LNCAP (cell line): ENCODE measurements around the gene UROC1.

ENCODE experiments used
- TF ChIP-seq, protein P1 (sequence below): fragments of 450-650 bp; IDR thresholded peaks from 2 replicates; pipeline ENCODE4 v1.5.1; 2017; ENCODE audit warnings: mild to moderate bottlenecking

UROC1 gene

GRCh38 chr3:126452213-126452612, 65.4 kb downstream of the UROC1 start:
- TF ChIP-seq, protein P1, sequence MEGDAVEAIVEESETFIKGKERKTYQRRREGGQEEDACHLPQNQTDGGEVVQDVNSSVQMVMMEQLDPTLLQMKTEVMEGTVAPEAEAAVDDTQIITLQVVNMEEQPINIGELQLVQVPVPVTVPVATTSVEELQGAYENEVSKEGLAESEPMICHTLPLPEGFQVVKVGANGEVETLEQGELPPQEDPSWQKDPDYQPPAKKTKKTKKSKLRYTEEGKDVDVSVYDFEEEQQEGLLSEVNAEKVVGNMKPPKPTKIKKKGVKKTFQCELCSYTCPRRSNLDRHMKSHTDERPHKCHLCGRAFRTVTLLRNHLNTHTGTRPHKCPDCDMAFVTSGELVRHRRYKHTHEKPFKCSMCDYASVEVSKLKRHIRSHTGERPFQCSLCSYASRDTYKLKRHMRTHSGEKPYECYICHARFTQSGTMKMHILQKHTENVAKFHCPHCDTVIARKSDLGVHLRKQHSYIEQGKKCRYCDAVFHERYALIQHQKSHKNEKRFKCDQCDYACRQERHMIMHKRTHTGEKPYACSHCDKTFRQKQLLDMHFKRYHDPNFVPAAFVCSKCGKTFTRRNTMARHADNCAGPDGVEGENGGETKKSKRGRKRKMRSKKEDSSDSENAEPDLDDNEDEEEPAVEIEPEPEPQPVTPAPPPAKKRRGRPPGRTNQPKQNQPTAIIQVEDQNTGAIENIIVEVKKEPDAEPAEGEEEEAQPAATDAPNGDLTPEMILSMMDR = no peak

DNA sequence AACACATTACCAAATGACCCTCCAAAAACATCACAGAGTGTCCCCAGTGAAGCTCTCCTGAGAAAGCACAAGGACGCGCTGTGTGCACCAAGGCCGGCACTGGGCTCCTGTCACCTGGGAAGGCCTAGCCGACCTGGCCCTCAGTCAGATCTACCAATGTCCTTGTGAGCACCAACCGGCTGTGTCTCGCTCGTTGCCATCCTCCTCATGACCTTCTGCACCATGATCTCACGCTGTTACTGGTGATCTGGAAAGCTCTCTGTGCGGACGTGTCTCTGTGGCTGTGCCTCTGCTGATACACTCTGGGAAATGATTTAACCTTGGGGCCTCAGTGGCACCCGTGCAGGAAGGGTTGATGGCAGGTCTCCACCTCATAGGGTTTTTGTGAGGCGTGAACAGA, 66.1 kb downstream of the UROC1 start:
- TF ChIP-seq, protein P1 = no peak

DNA sequence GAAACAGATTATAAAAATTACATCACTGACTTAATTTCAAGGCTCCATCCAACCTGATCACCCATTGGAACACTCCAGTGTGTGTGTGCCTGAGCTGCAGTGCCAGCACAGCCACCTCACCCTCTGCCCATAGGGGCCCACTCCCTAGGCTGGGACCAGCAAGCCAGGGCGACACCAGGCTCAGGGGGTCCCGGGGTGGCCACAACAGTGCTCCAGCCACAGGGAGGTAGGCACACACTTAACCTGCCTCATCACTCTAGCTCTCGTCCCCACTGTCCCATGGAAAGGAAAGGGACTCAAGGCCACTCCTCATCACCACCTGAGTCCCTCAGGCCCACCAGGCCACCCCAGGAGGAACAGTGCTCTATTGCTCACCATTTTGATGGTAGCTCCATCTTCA, 66.8 kb downstream of the UROC1 start:
- TF ChIP-seq, protein P1 = no peak

GRCh38 chr3:126450219-126450618, 67.4 kb downstream of the UROC1 start:
- TF ChIP-seq, protein P1 = no peak

DNA sequence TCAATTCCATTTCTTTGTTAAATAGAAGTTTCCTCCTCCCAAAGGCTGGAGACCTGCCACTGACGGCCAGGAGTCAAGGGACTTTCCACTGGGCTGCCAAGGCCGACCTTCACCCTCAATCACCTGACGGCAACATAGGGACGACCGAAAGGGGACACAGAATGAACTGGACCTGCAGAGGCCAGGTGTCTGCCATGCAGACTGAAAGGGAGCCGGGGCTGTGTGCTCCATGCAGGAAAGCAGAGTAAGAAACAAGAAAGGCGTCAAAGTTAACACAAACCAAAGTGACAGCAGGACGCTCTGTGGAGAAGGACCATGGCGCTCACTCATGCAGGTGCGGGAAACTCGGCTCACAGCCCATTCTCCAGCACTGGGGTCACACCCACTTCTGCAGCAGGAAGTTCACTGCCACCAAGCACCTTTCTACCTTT, 67.9 kb downstream of the UROC1 start:
- TF ChIP-seq, protein P1 = no peak

DNA sequence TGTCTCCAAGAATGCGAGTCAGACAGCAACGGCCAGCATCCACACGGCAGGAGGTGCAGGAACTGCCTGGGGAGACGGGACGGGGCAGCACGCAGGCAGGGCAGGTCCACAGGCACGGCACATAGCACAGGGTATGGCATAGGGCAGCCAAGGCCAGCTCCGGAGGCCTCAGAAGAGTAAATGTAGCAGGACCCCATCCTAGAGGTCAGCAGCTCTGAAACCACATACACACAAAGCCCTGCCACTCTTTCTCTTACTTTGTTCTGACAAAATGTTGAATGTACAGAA, 68.7 kb downstream of the UROC1 start:
- TF ChIP-seq, protein P1 = no peak

- TF ChIP-seq, protein P1 = no peak
These were observed 69.3 kb downstream of the UROC1 start for GRCh38 chr3:126448136-126448892.
